ENCODE results near the gene ITGA8. TPM values are rescaled to one million over a fixed set of nuclear protein-coding genes. Genes with fewer than 3 reads are reported as not detected.

The ITGA8 gene
- total and polyA plus RNA-seq, 9 of the 15 experiments (the other 6 are each of a cell fraction or from before 2014, with no cell fraction given) = 0.01 to 0.07 (median 0.04) TPM; not detected in 5

DNA sequence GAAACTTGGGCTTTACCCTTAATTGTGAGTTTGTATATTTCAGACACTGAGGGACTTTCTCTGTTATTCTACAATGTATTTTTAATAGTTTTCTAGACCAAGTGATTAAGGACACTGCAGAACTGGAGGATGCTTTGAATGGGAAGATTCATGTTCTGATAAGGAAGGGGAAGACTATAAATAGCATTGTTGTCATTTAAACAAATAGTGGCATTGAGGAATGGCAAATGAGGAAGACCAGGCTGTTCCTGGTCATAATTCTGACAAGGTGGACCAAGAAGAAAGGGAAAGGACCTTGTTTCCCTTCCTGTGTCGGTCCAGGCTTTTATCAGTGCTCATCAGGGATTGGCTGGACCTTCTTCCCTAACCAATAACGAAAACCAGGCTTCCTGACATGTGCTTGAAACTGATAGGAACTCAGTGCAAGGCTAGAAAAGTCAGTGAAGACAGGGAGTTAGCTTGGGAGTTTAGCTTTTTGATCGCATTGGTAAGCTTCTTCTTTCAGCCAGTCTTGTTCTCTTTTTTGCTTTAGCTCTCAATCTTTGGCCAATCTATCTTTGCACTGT lies 116.2 kb downstream of the ITGA8 start (continued):
- TF ChIP-seq GATA2 (CRISPR knock-in tag; IDR thresholded peaks at IDR 0.05) (peak; percentile 56), PHF8 (IDR thresholded peaks at IDR 0.05; ENCODE audit: borderline replicate concordance, low read length) (no peak), MAZ (CRISPR knock-in tag; conservative IDR thresholded peaks at IDR 0.05 in 1 of 2, IDR thresholded peaks at IDR 0.05 in 1 of 2) (0 out of 4 replicates have a peak, but pooled peaks of 1 of the 2 experiments have one; percentile 13), NR2C1 (IDR thresholded peaks at IDR 0.05) (no peak), NR2C1 (tag; IDR thresholded peaks at IDR 0.05) (peak; percentile 61; the same call in 1 of the 2 replicates), TAL1 (IDR thresholded peaks at IDR 0.05) (peak; percentile 43), ZKSCAN3 (CRISPR knock-in tag; IDR thresholded peaks at IDR 0.05) (no peak), ZBTB49 (CRISPR knock-in tag; IDR thresholded peaks at IDR 0.05; ENCODE audit: borderline replicate concordance) (no peak), ZNF696 (CRISPR knock-in tag; conservative IDR thresholded peaks at IDR 0.05) (no peak), GABPA (tag; conservative IDR thresholded peaks at IDR 0.05; ENCODE audit: low read depth) (0 out of 2 replicates have a peak, but pooled peaks have one; percentile 34), ATF3 (IDR thresholded peaks at IDR 0.05) (no peak), ATF3 (CRISPR knock-in tag; conservative IDR thresholded peaks at IDR 0.05) (no peak), EP300 (IDR thresholded peaks at IDR 0.05; ENCODE audit: low read length) (peak; percentile 29; the same call in 1 of the 2 replicates), XRCC5 (IDR thresholded peaks at IDR 0.05; ENCODE audit: low read depth, low read length) (no peak), ZNF77 (CRISPR knock-in tag; IDR thresholded peaks at IDR 0.05) (no peak), ZNF311 (CRISPR knock-in tag; IDR thresholded peaks at IDR 0.05) (0 out of 2 replicates have a peak, but pooled peaks have one; percentile 14), XRCC3 (IDR thresholded peaks at IDR 0.05) (no peak), ESRRA (IDR thresholded peaks at IDR 0.05; ENCODE audit: borderline replicate concordance, low read depth) (no peak)
- TF ChIP-seq, protein P1, sequence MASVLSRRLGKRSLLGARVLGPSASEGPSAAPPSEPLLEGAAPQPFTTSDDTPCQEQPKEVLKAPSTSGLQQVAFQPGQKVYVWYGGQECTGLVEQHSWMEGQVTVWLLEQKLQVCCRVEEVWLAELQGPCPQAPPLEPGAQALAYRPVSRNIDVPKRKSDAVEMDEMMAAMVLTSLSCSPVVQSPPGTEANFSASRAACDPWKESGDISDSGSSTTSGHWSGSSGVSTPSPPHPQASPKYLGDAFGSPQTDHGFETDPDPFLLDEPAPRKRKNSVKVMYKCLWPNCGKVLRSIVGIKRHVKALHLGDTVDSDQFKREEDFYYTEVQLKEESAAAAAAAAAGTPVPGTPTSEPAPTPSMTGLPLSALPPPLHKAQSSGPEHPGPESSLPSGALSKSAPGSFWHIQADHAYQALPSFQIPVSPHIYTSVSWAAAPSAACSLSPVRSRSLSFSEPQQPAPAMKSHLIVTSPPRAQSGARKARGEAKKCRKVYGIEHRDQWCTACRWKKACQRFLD (CRISPR knock-in tag; IDR thresholded peaks at IDR 0.05) = peak; percentile 42; the same call in 1 of the 2 replicates
